Dermis microvascular lymphatic vessel endothelial cell (primary cell): ENCODE data around the gene DOK3. TPM values are rescaled to one million over a fixed set of nuclear protein-coding genes. Genes with fewer than 3 reads are reported as not detected.
"Not testable (repeated sequence)": the region's sequence is repeated elsewhere in the genome, so short reads cannot be mapped to it uniquely, and the experiment has no call there.

Experiments
- DNase-seq, 2 donors: peaks; one replicate each; pipeline versions ENCODE4 v3.0.0 to v3.0.0-alpha.2; 2010; ENCODE audit warnings: low read depth in 2 of 2
- total RNA-seq: library from RNA; depleted of rRNA; stranded (reverse); fragments of >200 nt; gene quantifications from 2 replicates; pipeline ENCODE4 v1.2.1, GENCODE V29; 2014

DOK3 gene
- total RNA-seq, 1 donor from 2014 or later: 2.8 TPM

DNA sequence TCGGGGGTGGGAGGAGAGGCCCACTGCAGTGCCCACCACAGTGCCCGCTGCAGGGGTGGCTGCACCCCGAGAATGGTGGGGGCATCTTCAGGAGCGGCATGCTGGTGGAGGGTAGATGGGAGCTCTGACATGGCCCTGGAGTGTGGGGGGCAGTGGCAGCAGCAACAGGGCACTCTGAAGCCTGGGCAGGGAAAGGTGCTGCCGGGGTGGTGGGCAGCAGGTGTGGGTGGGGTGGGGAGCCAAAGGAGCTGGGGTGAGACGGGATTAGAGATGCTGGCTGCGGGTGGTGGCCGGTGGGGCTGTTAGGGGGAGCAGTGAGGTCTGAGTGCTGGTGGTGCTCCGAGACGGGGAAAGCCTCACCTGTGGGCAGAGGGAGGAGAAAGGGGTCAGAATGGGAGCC lies 26.8 kb upstream of the DOK3 start:
- no peak for DNase-seq

DNA sequence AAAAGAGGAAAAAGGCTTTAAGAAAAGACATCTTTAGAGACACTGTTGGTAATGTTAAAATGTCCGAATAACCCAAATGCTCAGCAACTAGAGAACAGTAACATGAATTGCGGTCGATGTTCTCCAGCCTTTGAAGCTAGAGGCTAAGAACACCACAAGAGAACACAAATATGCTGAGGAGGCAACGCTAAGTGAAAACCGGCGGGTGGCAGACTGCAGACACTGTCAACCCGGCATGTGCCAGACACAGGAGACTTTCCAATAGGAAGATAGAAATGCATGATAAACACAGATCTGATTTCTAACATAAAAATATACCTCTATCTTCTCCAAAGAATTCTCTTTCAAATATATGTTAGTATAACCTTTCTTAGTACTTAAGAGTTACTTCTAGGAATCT lies 25.5 kb upstream of the DOK3 start:
- no peak for DNase-seq

- not testable (repeated sequence) for DNase-seq
Observed at GRCh38 chr5:177534433-177534832, 24.8 kb upstream of the DOK3 start.

GRCh38 chr5:177531209-177531940 lies 21.7 kb upstream of the DOK3 start:
- no peak for DNase-seq

GRCh38 chr5:177530638-177531037 lies 21.0 kb upstream of the DOK3 start:
- DNase-seq: no peak

DNA sequence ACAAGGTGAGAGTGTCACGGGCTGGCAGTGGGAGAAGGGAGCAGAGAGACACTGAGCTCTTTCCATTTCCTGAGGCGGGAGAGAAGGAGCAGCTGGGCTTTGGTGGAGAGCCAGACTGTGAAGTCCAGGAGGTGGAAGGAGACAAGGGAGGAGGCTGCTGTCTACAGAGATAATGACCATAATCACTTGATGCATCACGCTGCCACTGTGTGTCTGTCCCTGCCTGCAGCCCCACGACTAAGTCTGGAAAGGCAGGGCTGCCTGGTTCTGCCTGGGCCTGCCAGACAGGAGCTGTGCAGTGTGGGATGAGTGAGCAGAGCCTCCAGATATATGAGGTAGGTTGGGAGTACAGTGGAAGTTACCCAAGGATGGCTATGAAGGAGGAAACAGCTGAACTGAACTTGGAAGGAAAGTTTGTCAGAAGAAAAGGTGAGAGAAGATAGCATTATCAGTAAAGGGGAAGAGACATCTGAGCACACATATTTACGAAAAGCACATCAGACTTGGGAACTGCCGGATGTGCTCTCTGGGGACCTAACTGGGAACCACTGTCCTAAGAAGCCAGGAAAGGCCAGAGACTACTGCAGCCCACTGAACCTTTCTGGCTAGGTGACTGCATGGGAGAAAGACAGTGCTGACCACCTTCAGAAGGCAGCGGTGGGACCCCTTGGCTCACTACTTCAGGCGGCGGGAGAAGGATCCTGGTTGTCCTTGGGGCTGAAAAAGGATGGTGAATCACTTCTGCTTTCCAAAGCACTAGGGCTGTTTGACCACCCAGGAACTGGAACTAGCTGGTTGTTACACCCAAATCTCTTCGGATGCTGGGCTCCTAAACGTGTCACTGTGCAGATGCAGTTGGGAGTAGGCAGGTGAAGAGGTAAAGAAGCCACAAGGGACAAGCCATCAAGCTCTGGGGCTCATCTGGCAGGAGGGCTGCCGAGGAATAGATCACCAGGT lies 19.9 kb upstream of the DOK3 start:
- DNase-seq: no peak

DNA sequence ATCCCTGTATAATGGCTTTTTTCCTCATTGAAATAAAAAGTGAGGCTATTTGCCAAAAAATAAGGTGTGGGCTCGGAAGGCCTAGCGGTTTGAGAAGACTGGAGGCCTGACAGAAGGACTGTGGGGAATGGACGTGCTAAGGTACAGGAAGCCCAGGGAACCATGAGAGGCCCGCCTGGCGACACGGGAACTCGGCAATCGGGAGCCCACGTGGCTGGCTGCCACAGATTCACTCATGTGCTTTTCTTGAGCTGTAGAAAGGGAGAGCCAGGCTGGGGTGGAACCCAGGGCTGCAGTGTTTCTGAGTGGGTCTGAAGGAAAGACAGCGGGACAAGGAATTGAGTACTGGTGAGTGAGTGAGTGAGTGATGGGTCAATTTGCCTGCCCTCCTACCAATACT lies 19.0 kb upstream of the DOK3 start:
- DNase-seq: no peak

- DNase-seq: no peak
Observed at GRCh38 chr5:177527595-177527994, 18.0 kb upstream of the DOK3 start.

DNA sequence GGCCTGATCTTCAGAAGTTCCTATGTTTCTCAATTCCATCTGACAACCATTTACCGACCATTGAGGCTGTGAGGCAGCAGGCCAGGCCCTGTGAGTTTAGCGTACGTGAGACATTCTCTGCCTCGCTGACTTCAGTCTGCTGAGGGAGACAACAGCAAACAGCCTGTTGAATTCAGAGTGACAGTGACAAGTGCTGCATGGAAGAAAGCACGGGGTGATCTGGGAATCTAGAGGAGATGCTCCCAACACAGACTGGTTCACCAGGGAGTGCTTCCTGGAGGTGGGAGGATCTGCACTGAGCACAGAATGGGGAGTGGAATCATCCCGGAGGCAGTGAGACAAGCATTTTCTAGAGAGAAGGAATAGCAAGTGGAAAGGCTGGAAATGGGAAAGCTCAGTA lies 17.2 kb upstream of the DOK3 start:
- DNase-seq: no peak

- DNase-seq: no peak
Observed at GRCh38 chr5:177526191-177526590, 16.6 kb upstream of the DOK3 start.

GRCh38 chr5:177524941-177525655 lies 15.5 kb upstream of the DOK3 start:
- no peak for DNase-seq

- no peak for DNase-seq
Observed at GRCh38 chr5:177524539-177524900, 14.9 kb upstream of the DOK3 start.

DNA sequence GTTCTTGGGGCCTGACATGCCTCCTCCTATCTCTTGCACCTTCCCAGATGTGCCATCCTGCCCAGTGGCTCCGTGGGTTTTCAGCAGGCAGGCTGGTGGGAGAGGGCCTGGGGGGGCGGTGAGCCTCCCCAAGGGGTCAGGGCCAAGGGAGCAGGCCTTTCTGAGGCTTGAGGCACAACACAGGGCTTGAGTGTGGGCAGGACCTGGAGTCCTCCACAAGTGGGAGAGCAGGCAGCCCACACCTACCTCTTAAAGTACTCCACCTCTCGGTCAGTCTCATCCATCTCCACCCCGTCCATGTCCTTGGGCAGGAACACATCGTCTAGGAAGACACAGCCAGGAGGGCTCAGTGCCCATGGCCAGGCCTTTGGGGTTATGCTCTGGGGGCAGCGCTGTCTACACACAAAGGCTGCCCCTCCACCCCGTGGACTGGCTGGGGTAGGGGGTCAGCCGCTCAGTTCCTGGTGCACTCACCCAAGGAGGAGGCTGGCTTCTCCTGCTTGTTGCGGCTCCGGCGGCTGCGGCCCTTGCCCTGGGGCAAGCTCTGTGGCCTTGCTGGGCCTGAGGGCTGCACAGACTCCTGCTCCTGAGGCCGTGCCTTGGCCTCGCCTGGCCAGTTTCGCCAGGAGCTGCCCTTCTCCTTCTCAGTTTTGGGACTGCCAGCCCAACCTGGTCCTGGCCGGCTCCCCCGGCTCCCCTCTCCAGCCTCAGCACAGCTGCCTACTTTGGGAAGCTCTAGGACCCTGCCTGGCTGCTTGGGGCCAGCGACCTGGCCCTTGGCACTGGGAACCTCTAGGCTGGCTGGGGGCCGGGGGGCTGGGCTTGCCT lies 14.3 kb upstream of the DOK3 start:
- no peak for DNase-seq

- DNase-seq: no peak
Observed at GRCh38 chr5:177520916-177521513, 11.4 kb upstream of the DOK3 start.

- DNase-seq: no peak
Observed at GRCh38 chr5:177520271-177520670, 10.6 kb upstream of the DOK3 start.

DNA sequence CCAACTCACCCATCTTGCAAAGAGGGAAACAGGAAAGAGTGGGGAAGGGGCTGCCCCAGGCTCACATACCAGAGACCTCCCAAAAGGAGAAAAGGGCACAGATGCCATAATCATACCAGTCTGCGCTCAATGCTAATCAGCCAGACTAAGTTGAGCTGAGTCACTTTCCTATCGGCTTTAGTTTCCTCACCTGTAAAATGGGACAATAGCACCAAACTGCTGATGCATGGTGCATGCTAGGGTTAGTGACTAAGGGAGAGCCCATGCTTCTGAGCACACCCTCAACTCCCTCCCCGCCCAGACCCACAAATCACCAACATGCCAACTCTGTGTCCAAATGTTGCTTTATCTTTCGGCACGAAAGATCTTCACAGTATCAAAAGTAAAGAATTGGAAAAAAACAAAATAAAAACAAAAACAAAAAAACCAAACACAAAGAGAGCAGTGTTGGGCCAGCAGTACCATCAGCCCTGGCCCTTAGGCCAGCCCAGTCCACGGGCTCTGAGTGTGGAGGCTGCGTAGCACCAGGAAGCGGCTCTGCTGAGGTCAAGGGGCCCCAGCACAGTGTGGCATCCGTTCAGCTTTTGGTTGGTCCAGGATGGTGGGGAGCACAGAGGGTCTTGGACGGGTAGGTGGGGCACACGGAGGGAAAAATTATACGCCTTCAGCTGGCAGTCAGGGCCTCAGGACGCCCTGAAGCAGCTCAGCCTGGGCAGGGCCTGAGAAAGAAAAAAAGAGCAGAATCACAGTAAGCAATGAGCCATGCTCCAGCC lies 10.0 kb upstream of the DOK3 start:
- DNase-seq: no peak

- peak; percentile 98 to 99 for DNase-seq
Observed at GRCh38 chr5:177516601-177517568, 7.3 kb upstream of the DOK3 start, which contains the start of gene DDX41. Gene DDX41, minus strand, starts transcription at chr5:177516961. Its CDS starts 16 bp downstream, at chr5:177516945.

DNA sequence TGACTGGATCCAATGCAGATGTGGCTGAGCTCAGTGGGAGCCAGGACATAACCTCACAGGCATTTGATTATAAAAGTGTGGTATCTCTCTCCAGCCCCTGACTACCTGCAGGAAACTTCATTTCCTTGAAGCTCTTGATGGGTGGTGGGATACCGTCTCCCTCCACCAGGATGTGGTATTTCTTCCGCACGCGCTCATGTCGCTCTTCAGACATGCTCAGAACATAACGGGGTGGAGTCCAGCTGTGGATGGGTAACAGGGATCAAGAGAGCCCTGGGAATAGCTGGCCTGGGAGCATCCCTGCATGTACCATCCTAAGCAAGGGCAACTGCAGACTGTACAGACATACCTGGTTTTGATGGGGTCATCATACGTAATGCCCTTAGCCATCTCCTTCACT lies 6.0 kb upstream of the DOK3 start:
- DNase-seq: no peak

DNA sequence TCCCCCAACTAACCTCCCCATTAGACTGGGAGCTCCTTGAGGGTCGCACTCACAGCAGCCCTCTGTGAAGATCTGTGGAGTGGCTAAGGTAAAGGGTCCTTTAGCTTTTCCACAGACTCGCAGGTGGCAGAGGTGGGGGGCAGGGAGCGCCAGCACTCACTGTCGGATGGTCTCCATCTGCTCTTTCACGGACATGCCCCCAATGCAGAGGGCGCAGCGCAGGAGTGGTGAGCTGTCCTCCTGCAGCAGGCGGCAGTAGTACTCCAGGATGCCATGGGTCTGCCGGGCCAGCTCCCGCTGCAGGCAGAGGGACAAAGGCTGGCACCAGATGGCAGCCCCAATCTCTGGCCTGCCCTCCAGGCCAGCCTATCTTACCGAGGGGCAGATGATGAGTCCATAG lies 4.9 kb upstream of the DOK3 start:
- DNase-seq: no peak
